WERI-Rb-1 (cell line): ENCODE measurements around the gene ZNF569.

Source experiments
- DNase-seq: peaks from one replicate; pipeline ENCODE4 v3.0.0-alpha.2; 2020
- H3K27ac ChIP-seq: fragments of 250-450 bp; sonication (Bioruptor Pico); 2 replicates; pipeline ENCODE4 v1.5.1; 2020; ENCODE audit warnings: mild to moderate bottlenecking, moderate library complexity
- H3K27me3 ChIP-seq: fragments of 250-450 bp; sonication (Bioruptor Pico); 2 replicates; pipeline ENCODE4 v1.5.1; 2021; ENCODE audit warnings: mild to moderate bottlenecking, low read depth, moderate library complexity; ENCODE audit not compliant: insufficient read depth, severe bottlenecking
- H3K36me3 ChIP-seq: fragments of 250-450 bp; sonication (Bioruptor Pico); 2 replicates; pipeline ENCODE4 v1.5.1; 2020; ENCODE audit warnings: mild to moderate bottlenecking, moderate library complexity
- H3K4me3 ChIP-seq: 2 replicates; pipeline ENCODE4 v1.5.1; 2011; ENCODE audit warnings: low read depth, mild to moderate bottlenecking, control low read depth, low read length
- H3K9me3 ChIP-seq: fragments of 250-450 bp; sonication (Bioruptor Pico); 2 replicates; pipeline ENCODE4 v1.5.1; 2021; ENCODE audit warnings: mild to moderate bottlenecking, moderate library complexity; ENCODE audit not compliant: severe bottlenecking
- CTCF ChIP-seq: IDR thresholded peaks from 2 replicates; pipeline ENCODE4 v1.5.1; 2011; ENCODE audit warnings: low read depth, mild to moderate bottlenecking, control low read depth, inconsistent platforms, low read length

The ZNF569 gene

GRCh38 chr19:37506387-37507166 lies 39.3 kb upstream of the ZNF569 start, which contains the start of gene ZNF793:
TSS of gene ZNF793 (plus strand) at chr19:37506939. CDS start at chr19:37523440, 16,501 bp downstream.
- Histone ChIP-seq H3K9me3 (peaks cover 7% of the 10 kb centered on the region), H3K36me3 (peaks cover 25% of the 10 kb centered on the region), H3K27ac (peak within 1 kb of the TSS; percentile 99), H3K4me3 (peak within 1 kb of the TSS; percentile 83), H3K27me3 (no peaks in the 10 kb centered on the region)
- TF ChIP-seq CTCF: no peak
- DNase-seq: peak; percentile 90

- H3K4me3 ChIP-seq: peak overlapping the region; percentile 83
- peak overlapping the region; percentile 99 for H3K27ac ChIP-seq
- peaks cover 7% of the 10 kb centered on the region for H3K9me3 ChIP-seq
- no peak for TF ChIP-seq CTCF
- peaks cover 19% of the 10 kb centered on the region for H3K36me3 ChIP-seq
- no peaks in the 10 kb centered on the region for H3K27me3 ChIP-seq
- DNase-seq: no peak
Observed at GRCh38 chr19:37505958-37506386, 38.7 kb upstream of the ZNF569 start.

- DNase-seq: no peak
- TF ChIP-seq CTCF: no peak
- Histone ChIP-seq H3K9me3 (peaks cover 6% of the 10 kb centered on the region), H3K27me3 (no peaks in the 10 kb centered on the region), H3K27ac (no peak overlapping the region), H3K36me3 (no peaks in the 10 kb centered on the region), H3K4me3 (no peak overlapping the region)
Observed at GRCh38 chr19:37492213-37492612, 25.0 kb upstream of the ZNF569 start.

- H3K36me3 ChIP-seq: peaks cover 64% of the 10 kb centered on the region
- peaks cover 46% of the 10 kb centered on the region for H3K9me3 ChIP-seq
- H3K4me3 ChIP-seq: no peak overlapping the region
- no peak for TF ChIP-seq CTCF
- H3K27ac ChIP-seq: no peak overlapping the region
- no peaks in the 10 kb centered on the region for H3K27me3 ChIP-seq
- no peak for DNase-seq
Observed at GRCh38 chr19:37484406-37485168, 17.3 kb upstream of the ZNF569 start.

- no peaks in the 10 kb centered on the region for H3K27me3 ChIP-seq
- DNase-seq: no peak
- no peak for TF ChIP-seq CTCF
- H3K4me3 ChIP-seq: no peak overlapping the region
- no peaks in the 10 kb centered on the region for H3K9me3 ChIP-seq
- H3K27ac ChIP-seq: no peak overlapping the region
- peaks cover 30% of the 10 kb centered on the region for H3K36me3 ChIP-seq
Observed at GRCh38 chr19:37472165-37472564, 4.9 kb upstream of the ZNF569 start.
